ENCODE measurements around the gene TNS1. TPM values are rescaled to one million over a fixed set of nuclear protein-coding genes. Genes with fewer than 3 reads are reported as not detected.

TNS1 gene
- total RNA-seq, 1 experiment from 2014 or later: 3.4 TPM

DNA sequence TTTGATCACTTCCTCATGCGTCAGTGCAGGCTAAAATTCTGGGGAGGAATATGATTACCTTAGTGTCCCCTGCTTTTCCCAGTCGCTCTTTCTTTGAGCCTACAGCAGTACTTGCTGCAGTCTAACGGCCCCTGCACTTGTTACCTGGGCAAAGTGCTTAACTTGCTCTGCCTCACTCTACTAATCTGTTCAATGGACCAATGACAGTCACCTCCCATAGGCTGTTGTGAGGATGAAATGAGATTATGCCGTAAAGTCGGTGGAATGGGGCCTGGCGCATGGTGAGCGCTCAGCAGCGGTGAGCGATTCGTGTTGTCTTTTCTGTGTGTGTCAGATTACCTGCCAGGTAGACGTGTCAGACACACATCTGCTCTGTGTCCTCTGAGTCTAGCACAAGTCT, 5.3 kb downstream of the TNS1 start:
- Mint-ChIP-seq H3K27ac (no peak overlapping the region), H3K27me3 (ENCODE audit: low read depth) (peaks cover 27% of the 10 kb centered on the region), H3K36me3 (ENCODE audit: insufficient read depth in 1 of 3, low read depth in 3 of 3) (no peaks in the 10 kb centered on the region), H3K4me3 (no peak overlapping the region), H3K4me1 (peaks cover 16 to 36% of the 10 kb centered on the region in 2 experiments; a peak in 3 of 4 replicates), H3K9me3 (no peaks in the 10 kb centered on the region)
- Histone ChIP-seq H4K8ac (replicated peaks; ENCODE audit: insufficient read length, low read depth, low read length) (no peak overlapping the region), H2BK5ac (ENCODE audit: insufficient read length, low read length) (no peak overlapping the region), H3K4me1 (ENCODE audit: insufficient read depth, low read length) (0 out of 2 replicates have a peak, but pooled peaks cover 2% of the 10 kb centered on the region), H2BK120ac (ENCODE audit: low read depth, low read length, poor library complexity, severe bottlenecking) (no peak overlapping the region), H4K20me1 (ENCODE audit: control insufficient read depth, insufficient read depth, insufficient read length) (no peaks in the 10 kb centered on the region), H3K23me2 (ENCODE audit: insufficient read length, low read depth, low read length, poor library complexity, severe bottlenecking) (no peaks in the 10 kb centered on the region), H3K56ac (ENCODE audit: insufficient read length, low read depth, low read length) (no peak overlapping the region), H3K79me1 (ENCODE audit: insufficient read depth, low read depth, low read length, poor library complexity, severe bottlenecking) (no peaks in the 10 kb centered on the region), H4K91ac (ENCODE audit: insufficient read length, low read depth, low read length) (no peak overlapping the region), H4K5ac (ENCODE audit: insufficient read length, low read depth, low read length) (no peak overlapping the region), H2BK20ac (ENCODE audit: low read depth, low read length, poor library complexity, severe bottlenecking) (no peak overlapping the region), H3T11ph (ENCODE audit: low read length) (no peak overlapping the region), H3K9ac (ENCODE audit: extremely low read depth, insufficient read length, low read length) (no peak overlapping the region), H2BK15ac (ENCODE audit: low read depth, low read length) (no peak overlapping the region), H3K4me2 (ENCODE audit: insufficient read depth, insufficient read length, low read length) (no peak overlapping the region), H2AK5ac (ENCODE audit: insufficient read length, low read length) (no peak overlapping the region), H2AFZ (ENCODE audit: low read length) (no peak overlapping the region), H3K79me2 (ENCODE audit: insufficient read depth, low read length) (no peaks in the 10 kb centered on the region), H3K9me3 (ENCODE audit: control insufficient read depth, low read depth, low read length) (no peaks in the 10 kb centered on the region), H3K4ac (ENCODE audit: low read depth, low read length) (no peak overlapping the region), H3K27ac (ENCODE audit: insufficient read length, low read depth, low read length) (no peak overlapping the region), H3K18ac (ENCODE audit: insufficient read length, low read depth, low read length) (no peak overlapping the region), H3K27me3 (ENCODE audit: insufficient read depth, low read length) (no peaks in the 10 kb centered on the region), H2BK12ac (ENCODE audit: insufficient read length, low read depth, low read length) (no peak overlapping the region), H3K23ac (ENCODE audit: insufficient read length, low read depth, low read length) (no peak overlapping the region), H3K14ac (ENCODE audit: insufficient read depth, low read length) (no peak overlapping the region)
- no peak for DNase-seq
- no CpG with 5 or more reads among the region's 11 CpGs for WGBS (ENCODE audit: extremely low coverage, insufficient read length, low lambda C conversion rate)
- TF ChIP-seq, protein P1, sequence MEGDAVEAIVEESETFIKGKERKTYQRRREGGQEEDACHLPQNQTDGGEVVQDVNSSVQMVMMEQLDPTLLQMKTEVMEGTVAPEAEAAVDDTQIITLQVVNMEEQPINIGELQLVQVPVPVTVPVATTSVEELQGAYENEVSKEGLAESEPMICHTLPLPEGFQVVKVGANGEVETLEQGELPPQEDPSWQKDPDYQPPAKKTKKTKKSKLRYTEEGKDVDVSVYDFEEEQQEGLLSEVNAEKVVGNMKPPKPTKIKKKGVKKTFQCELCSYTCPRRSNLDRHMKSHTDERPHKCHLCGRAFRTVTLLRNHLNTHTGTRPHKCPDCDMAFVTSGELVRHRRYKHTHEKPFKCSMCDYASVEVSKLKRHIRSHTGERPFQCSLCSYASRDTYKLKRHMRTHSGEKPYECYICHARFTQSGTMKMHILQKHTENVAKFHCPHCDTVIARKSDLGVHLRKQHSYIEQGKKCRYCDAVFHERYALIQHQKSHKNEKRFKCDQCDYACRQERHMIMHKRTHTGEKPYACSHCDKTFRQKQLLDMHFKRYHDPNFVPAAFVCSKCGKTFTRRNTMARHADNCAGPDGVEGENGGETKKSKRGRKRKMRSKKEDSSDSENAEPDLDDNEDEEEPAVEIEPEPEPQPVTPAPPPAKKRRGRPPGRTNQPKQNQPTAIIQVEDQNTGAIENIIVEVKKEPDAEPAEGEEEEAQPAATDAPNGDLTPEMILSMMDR (conservative IDR thresholded peaks at IDR 0.05): no peak
